Memory B cell (primary cell): ENCODE data around the gene LTK.

Experiments used
- ATAC-seq: fragments of 150-1000 bp; cut with Tn5 transposase; 2 replicates; pipeline ENCODE4 v1.10.0; 2021; ENCODE audit warnings: low read depth, mild to moderate bottlenecking, moderate library complexity
- DNase-seq, 2 donors: peaks; one replicate each; pipeline ENCODE4 v3.0.0; 2022; ENCODE audit warnings: low spot score in 2 of 2
- H3K27ac Mint-ChIP-seq: one replicate; pipeline ENCODE4 v1.8.0; 2022; ENCODE audit warnings: mild to moderate bottlenecking, moderate library complexity, mixed read lengths
- H3K27me3 Mint-ChIP-seq: one replicate; pipeline ENCODE4 v1.8.0; 2022; ENCODE audit warnings: mixed read lengths
- H3K36me3 Mint-ChIP-seq: one replicate; pipeline ENCODE4 v1.8.0; 2022; ENCODE audit warnings: mild to moderate bottlenecking, mixed read lengths
- H3K4me1 Mint-ChIP-seq: one replicate; pipeline ENCODE4 v1.8.0; 2022; ENCODE audit warnings: mixed read lengths
- H3K4me3 Mint-ChIP-seq: one replicate; pipeline ENCODE4 v1.8.0; 2022; ENCODE audit warnings: mild to moderate bottlenecking, moderate library complexity, mixed read lengths
- H3K9me3 Mint-ChIP-seq: one replicate; pipeline ENCODE4 v1.8.0; 2022; ENCODE audit warnings: mixed read lengths

LTK gene

DNA sequence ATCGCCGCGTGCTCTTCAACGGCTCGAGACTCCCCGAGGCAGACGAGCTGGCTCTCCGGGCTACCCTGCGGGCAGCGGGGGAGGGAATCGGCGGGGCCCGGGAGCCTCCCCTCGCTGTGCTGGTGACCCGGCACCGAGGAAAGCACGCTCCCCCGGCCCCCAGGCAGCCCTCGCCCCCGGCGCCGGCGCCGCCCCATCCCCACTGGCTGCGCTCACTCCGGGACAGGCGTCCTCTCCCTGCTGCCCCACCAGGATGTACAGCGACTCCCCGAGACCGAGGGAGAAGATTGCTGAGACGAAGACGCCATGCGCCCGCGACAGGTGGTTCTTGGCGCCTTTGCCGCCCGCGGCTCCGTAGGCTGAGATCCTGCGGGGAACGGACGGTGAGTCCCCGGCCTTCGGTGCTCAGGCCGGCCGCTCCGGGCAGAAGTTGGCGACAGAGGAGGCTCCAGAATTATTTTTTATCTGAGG lies 1.7 kb downstream of the LTK start:
- H3K36me3 Mint-ChIP-seq, result no peaks in the 10 kb centered on the region
- H3K27me3 Mint-ChIP-seq, result peaks cover 5% of the 10 kb centered on the region
- H3K4me1 Mint-ChIP-seq, result peaks cover 17% of the 10 kb centered on the region
- DNase-seq (no peak), ATAC-seq (peak; percentile 14)
- no peaks in the 10 kb centered on the region for H3K9me3 Mint-ChIP-seq
- no peak overlapping the region for H3K27ac Mint-ChIP-seq
- peak overlapping the region; percentile 90 for H3K4me3 Mint-ChIP-seq

DNA sequence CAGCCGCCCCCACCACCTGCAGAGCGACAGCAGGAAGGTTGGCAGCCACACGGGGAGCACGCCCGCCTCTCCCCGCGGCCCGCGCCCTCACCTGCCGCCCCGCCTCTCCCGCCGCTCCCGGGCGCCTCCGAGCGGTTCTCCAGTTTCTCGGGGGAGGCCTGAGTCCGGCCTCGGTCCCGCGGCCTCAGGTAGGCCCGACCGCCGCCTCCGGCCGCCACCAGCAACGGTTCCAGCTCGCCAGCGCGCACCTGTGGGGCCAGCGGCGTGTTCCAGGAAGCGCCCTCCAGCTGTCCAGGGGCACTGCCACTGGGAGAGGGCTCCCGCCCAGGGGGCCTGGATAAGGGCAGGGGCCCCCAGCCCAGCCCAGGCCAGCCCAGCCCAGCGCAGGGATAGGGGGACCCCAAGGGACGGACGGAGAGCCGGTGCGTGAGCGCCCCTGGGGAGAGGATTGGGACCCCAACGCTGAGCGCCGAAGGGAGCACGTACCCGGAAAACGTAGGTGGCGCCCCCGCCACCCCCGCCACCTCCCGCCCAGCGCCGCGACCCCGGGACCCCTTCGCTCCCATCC lies 2.2 kb downstream of the LTK start:
- Mint-ChIP-seq H3K4me3 (no peak overlapping the region), H3K27ac (no peak overlapping the region)
- ATAC-seq, result no peak

DNA sequence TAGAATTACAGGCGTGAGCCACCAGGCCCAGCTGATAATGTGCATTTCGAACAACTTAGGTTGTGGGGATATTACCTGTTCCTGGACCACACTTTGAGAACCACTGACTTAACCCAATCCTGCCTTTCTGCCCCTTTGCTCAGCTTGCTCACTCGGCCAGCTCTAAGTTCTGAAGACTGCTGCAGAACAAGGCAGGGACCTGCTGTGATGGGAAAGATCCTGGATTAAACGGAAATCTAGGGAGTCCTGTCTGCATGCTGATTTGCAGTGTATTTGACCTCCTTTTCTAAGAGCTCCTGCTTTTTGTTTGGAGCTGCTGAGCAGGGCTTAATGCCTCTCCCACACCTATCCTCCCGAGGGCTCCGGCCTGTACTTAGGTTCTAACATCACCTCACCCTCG lies 2.9 kb downstream of the LTK start:
- no peak overlapping the region for H3K27ac Mint-ChIP-seq
- no peaks in the 10 kb centered on the region for H3K9me3 Mint-ChIP-seq
- H3K4me3 Mint-ChIP-seq, result no peak overlapping the region
- H3K27me3 Mint-ChIP-seq, result peaks cover 5% of the 10 kb centered on the region
- no peak for DNase-seq
- no peak for ATAC-seq
- H3K4me1 Mint-ChIP-seq, result peaks cover 17% of the 10 kb centered on the region
- no peaks in the 10 kb centered on the region for H3K36me3 Mint-ChIP-seq

More for the DNA sequence above, 2.2 kb downstream of the LTK start:
- Mint-ChIP-seq H3K27me3 (peaks cover 5% of the 10 kb centered on the region), H3K36me3 (no peaks in the 10 kb centered on the region), H3K4me1 (peaks cover 17% of the 10 kb centered on the region), H3K9me3 (no peaks in the 10 kb centered on the region)
- DNase-seq, result no peak

DNA sequence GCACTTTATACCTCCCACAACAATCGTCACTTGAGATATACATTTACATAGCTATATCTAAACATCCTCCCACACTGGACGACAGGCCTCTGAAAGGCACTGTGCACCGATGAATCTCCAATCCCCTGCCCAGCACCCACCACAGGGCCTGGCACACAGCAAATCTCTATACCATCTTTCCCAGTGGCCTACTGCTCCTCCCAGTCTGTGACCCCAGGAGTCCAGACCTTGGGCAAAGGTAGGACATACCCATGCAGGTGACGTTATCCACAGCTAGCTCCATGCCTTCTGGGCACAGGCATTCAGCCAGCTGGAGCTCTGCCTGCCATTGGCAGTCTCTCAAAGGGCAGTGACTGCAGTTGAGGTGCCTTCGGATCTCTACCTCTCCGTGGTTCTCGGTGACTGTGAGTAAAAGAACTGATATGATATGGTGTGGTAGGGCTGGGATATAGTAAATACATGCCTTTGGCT lies 5.8 kb downstream of the LTK start:
- Mint-ChIP-seq H3K27me3 (peaks cover 2% of the 10 kb centered on the region), H3K9me3 (no peaks in the 10 kb centered on the region), H3K27ac (no peak overlapping the region), H3K4me1 (peaks cover 6% of the 10 kb centered on the region), H3K36me3 (no peaks in the 10 kb centered on the region), H3K4me3 (no peak overlapping the region)
- no peak for ATAC-seq
- no peak for DNase-seq

DNA sequence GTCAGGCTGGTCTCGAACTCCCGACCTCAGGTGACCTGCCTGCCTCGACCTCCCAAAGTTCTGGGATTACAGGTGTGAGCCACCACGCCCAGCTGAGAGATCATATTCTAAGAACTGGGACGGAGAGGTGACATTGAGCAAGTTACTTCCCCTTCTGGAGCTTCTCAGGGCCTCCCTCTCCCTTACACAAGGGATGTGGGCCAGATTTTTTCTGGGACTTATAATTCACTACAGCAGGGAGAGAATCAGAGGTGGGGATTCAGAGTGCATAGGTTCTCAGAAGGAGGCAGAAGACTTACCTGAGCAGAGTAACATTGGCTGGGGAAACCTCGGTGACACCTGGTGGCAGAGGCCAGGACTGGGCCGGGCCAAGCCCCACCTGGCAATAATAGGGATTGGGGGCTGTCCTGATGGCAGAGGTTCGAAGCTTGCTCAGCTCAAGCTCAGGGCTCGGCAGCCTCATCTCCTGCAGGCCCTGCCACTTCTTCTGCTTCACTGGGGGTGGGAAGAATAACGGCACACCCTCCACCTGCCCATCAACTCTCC lies 6.8 kb downstream of the LTK start:
- DNase-seq (no peak), ATAC-seq (no peak)
- peaks cover 2% of the 10 kb centered on the region for H3K4me1 Mint-ChIP-seq
- H3K4me3 Mint-ChIP-seq, result no peak overlapping the region
- peaks cover 2% of the 10 kb centered on the region for H3K27me3 Mint-ChIP-seq
- no peaks in the 10 kb centered on the region for H3K9me3 Mint-ChIP-seq
- no peaks in the 10 kb centered on the region for H3K36me3 Mint-ChIP-seq
- no peak overlapping the region for H3K27ac Mint-ChIP-seq

DNA sequence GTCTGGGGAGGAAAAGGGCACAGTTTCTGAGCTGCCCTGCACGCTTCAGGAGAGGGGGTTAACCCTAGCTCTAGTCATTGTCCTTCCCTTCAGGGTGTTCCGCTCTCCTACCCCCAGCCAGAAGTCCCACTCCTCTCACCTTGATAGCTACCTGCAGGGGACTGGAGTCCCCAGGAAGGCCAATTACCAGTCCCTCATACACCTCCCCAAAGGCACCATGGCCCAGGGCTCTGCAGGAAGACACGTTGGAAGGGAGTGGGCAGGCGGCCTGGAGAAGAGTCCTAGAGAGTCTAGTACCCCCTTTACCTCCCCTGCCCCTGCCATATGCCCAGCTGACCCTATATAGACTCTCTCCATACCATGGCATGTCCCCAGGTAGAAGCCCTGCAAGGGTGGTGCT lies 7.9 kb downstream of the LTK start:
- Mint-ChIP-seq H3K4me3 (no peak overlapping the region), H3K27ac (no peak overlapping the region), H3K9me3 (no peaks in the 10 kb centered on the region), H3K4me1 (peaks cover 7% of the 10 kb centered on the region), H3K36me3 (no peaks in the 10 kb centered on the region), H3K27me3 (peaks cover 7% of the 10 kb centered on the region)
- ATAC-seq (no peak), DNase-seq (no peak)

DNA sequence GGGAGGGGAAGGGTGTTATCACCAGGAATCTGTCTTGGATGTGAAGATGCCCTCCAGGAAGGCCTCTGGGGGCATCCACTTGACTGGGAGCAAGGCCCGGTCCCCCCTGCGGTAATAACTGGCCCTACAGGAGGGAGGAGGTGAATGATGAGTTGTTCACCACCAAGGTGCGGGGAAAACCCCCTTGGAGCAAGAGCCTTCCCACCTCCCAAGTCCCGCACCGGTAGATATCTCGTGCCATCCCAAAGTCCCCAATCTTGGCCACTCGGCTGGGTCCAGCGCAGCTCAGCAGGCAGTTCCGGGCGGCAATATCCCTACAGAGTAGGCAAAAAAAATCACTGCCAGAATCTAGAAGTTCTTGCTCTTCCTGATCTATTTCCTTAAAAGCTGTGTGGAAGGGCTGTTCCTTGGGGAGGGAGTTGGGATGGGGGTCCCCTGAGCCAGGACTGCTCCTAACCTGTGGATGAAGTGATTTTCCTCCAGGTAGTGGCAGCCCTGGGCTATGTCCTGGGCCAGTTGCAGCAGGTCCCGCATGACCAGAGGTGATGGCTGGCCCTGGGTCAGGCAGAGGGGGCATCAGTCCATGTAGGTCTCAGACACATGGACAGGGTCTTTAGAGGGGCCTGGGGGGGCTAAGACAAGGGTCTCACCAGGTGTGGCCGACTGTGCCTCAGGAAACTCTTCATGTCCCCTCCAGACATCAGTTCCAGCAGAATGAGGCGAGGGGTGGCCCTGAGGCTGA lies 8.7 kb downstream of the LTK start:
- Mint-ChIP-seq H3K27ac (no peak overlapping the region), H3K27me3 (peaks cover 4% of the 10 kb centered on the region), H3K9me3 (no peaks in the 10 kb centered on the region), H3K4me3 (no peak overlapping the region), H3K36me3 (no peaks in the 10 kb centered on the region), H3K4me1 (peaks cover 7% of the 10 kb centered on the region)
- no peak for ATAC-seq
- DNase-seq, result no peak

DNA sequence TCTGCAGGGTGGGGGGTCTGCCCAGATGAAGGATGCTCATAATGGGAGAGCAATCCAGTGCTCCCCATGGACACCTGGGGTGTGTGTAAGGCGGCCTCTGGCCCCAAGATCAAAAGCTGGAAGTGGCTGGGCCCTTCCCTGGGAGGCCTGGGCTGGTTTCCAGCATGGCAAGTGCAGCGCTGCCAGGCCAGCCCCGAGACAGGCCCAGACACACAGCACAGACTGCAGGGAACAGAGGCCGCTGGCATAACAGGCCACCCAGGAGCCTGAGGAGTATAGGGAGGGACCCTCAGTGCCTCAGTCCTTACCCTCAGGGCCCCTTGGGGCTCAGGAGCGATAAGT lies 10.0 kb downstream of the LTK start:
- H3K4me3 Mint-ChIP-seq, result peak overlapping the region; percentile 41
- DNase-seq, result no peak
- ATAC-seq, result no peak
- H3K4me1 Mint-ChIP-seq, result peaks cover 13% of the 10 kb centered on the region
- no peaks in the 10 kb centered on the region for H3K36me3 Mint-ChIP-seq
- H3K27ac Mint-ChIP-seq, result no peak overlapping the region
- H3K27me3 Mint-ChIP-seq, result peaks cover 9% of the 10 kb centered on the region
- no peaks in the 10 kb centered on the region for H3K9me3 Mint-ChIP-seq

DNA sequence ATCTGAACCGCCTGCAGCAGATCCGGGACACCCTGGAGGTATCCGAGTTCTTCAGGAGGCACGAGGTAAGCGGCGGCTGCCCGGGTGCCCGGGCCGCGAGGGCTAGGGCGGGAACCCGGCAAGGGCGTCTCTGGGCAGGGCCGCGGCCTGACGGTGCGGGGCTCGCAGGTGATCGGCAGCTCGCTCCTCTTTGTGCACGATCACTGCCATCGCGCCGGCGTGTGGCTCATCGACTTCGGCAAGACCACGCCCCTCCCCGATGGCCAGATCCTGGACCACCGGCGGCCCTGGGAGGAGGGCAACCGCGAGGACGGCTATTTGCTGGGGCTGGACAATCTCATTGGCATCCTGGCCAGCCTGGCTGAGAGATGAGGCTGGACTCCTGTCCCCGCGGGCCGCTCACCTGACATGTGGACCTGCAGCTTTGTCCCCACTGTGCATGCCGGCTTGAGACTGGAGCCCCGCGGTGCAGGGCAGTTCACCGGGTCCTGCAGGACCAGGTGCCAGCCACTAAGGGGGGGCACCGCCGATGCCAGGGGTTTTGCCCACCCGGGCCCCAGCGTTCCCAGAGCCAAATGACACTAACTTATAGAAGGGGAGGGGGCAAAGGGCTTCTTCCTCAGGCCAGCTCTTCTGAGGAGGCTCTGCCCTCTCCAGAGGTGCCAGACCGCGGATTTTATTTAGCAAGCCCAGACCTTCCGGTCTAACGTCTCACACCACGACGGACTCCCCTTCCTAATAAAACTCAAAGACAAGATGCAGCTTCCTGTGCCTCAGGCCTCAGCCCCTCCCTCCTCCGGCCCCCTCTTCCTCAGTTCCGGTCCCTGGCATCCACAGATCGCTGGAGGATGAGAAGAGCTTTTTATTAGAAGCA lies 10.6 kb downstream of the LTK start:
- no peak for DNase-seq
- Mint-ChIP-seq H3K27me3 (peaks cover 13% of the 10 kb centered on the region), H3K4me1 (peaks cover 14% of the 10 kb centered on the region), H3K27ac (no peak overlapping the region), H3K9me3 (no peaks in the 10 kb centered on the region), H3K36me3 (no peaks in the 10 kb centered on the region), H3K4me3 (peak overlapping the region; percentile 81)
- peak; percentile 10 for ATAC-seq

DNA sequence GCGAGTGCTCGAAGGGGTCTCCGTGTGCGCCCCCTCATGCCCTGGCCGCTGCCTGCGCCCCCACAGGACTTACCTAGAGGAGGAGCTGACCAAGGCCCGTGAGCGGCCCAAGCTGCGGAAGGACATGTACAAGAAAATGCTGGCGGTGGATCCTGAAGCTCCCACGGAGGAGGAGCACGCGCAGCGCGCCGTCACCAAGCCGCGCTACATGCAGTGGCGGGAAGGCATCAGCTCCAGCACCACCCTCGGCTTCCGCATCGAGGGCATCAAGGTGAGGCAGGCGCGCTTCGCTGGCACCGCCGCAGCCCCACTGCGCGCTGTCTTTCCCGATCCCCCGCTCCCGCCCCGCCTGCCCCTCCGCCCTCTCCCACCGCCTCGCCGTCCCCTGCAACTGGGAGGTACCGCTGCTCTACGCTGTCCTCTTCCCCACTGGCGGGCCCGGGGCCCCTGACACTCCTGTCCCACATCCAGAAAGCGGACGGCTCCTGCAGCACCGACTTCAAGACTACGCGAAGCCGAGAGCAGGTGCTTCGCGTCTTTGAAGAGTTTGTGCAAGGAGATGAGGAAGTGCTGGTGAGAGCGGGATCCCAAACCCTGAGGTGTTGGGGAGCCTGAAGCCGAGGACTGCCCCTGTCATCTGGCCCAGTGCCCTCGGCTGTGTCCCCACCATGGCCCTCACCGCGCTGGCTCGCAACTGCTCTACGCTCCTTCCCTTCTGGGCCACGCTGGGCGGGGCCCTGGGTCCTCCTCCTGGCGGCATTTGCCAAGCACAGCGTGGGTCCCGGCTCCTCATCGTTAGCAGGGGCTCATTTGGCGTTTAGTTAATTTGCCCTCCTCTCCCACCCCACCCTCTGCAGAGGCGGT lies 11.5 kb downstream of the LTK start:
- H3K27me3 Mint-ChIP-seq, result peaks cover 16% of the 10 kb centered on the region
- H3K9me3 Mint-ChIP-seq, result no peaks in the 10 kb centered on the region
- peaks cover 14% of the 10 kb centered on the region for H3K4me1 Mint-ChIP-seq
- no peaks in the 10 kb centered on the region for H3K36me3 Mint-ChIP-seq
- no peak overlapping the region for H3K27ac Mint-ChIP-seq
- DNase-seq (peak in 1 of 2 donors; percentile 45), ATAC-seq (peak; percentile 62)
- peak overlapping the region; percentile 81 for H3K4me3 Mint-ChIP-seq

DNA sequence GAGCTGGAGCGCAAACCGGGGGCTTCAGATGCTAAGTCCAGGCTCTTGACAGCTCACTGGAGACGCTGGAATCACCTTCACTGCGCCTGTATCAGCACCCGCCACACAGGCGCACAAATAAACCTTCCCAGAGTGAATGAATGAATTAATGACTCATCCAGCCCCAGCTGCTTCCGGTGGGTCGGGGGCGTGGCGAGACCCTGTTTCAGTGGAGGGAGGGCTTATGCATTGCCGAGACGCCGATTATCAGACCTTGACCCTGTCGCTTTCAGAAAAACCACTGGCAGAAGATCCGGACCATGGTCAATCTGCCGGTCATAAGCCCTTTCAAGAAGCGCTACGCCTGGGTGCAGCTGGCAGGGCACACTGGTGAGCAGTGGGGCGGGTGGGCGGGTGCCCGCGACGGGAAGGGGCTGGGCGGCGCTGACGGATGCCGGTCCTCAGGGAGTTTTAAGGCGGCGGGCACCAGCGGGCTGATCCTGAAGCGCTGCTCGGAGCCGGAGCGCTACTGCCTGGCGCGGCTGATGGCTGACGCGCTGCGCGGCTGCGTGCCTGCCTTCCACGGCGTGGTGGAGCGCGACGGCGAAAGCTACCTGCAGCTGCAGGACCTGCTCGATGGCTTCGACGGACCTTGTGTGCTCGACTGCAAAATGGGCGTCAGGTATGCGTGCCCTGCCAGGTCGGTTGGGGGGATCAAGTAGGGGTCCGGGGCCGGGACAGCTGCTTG lies 12.3 kb downstream of the LTK start:
- Mint-ChIP-seq H3K27ac (no peak overlapping the region), H3K27me3 (peaks cover 21% of the 10 kb centered on the region), H3K4me1 (peaks cover 14% of the 10 kb centered on the region), H3K9me3 (no peaks in the 10 kb centered on the region), H3K36me3 (no peaks in the 10 kb centered on the region), H3K4me3 (peak overlapping the region; percentile 81)
- DNase-seq (no peak), ATAC-seq (peak; percentile 60)

DNA sequence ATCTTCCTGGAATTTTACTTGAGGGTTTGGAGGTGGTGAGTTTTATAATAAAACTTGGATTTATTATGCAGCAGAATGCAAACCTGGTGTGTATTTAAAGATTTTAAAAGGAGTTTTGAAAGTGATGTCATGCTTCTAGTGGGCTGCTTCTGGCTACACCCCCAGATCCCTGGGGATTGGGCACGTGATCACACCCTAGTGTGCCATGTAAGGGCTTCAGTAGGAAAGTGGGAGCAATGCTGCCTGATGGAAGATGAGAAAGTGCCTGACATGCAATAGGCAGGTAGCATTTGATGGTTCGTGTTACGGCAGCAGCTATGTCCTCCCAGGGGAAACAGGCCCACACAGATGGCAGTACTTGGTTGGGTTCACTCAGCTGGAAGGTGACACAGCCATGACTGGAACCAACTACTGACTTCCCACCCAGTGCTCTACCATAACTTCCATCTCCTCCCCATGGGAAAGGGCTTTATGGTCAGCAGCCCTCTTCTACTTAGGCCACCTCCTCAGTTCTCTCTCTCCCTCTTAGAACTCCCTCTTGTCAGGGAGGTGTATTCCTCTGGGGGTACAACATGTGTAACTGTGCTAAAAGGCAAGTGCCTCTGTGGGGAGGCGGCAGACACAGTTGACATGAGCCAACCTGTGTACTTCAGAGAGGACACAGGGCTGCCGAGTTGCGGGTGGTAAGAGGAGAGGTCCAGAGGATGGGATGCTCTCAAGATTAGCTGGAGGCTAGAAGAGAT lies 14.3 kb downstream of the LTK start:
- Mint-ChIP-seq H3K36me3 (no peaks in the 10 kb centered on the region), H3K4me3 (no peak overlapping the region), H3K27me3 (peaks cover 22% of the 10 kb centered on the region), H3K9me3 (no peaks in the 10 kb centered on the region), H3K27ac (no peak overlapping the region), H3K4me1 (peaks cover 14% of the 10 kb centered on the region)
- ATAC-seq (no peak), DNase-seq (no peak)
